GM19023 (cell line): Measurements from ENCODE around the gene KMO.

Source experiments
- ATAC-seq: cut with Tn5 transposase; IDR thresholded peaks from one replicate; pipeline ENCODE4 v1.9.1; 2021; ENCODE audit warnings: mild to moderate bottlenecking, moderate library complexity; ENCODE audit not compliant: unreplicated experiment

Gene KMO

GRCh38 chr1:241644259-241644658 is 112.1 kb downstream of the KMO start:
- no peak for ATAC-seq

GRCh38 chr1:241645199-241645598 is 113.0 kb downstream of the KMO start:
- no peak for ATAC-seq
